Measurements from ENCODE around the gene PDE9A.

DNA sequence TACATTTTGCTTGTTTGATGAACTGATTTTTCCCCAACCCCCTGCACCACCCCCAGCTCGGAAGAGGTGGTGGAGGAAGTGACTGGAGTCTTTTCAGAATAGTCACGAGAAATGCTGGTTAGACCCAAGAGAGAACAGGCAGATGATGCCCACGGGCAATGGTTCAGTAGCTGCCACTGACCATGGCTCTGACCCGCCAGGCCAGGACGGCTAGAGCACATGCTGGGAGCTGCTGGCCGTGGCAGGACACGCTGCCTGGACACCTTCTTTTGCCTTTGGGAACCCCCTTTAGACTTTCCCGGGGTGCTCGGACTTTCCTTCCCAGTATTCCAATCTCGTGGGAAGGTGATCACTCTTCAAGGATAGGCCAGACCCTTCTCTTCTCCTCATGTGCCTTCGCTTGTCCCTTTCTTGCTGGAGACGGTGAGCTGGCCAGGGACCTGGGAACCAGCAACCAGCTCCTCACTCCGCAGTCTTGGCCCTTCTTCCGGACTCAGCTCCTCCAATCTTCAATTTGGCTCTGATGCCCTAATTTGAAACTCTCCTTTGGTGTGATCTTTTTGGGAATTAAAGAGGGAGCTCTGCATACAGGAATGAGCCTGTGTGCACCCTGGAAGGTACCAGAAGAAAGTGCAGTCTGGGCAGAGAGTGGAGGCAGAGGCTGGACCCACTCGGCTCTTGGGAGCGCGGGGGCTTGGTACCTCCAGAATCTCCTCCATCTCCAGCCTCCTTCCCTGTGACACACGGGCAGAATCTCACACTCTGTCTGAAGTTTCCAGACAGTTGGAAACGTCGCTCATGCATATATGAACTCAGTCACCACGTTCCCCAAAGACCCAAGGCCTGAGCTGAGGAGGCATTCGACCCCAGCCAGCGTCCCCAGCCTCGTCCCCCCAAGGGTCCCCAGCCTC is 4.0 kb upstream of the PDE9A start:
- TF ChIP-seq, protein P1, sequence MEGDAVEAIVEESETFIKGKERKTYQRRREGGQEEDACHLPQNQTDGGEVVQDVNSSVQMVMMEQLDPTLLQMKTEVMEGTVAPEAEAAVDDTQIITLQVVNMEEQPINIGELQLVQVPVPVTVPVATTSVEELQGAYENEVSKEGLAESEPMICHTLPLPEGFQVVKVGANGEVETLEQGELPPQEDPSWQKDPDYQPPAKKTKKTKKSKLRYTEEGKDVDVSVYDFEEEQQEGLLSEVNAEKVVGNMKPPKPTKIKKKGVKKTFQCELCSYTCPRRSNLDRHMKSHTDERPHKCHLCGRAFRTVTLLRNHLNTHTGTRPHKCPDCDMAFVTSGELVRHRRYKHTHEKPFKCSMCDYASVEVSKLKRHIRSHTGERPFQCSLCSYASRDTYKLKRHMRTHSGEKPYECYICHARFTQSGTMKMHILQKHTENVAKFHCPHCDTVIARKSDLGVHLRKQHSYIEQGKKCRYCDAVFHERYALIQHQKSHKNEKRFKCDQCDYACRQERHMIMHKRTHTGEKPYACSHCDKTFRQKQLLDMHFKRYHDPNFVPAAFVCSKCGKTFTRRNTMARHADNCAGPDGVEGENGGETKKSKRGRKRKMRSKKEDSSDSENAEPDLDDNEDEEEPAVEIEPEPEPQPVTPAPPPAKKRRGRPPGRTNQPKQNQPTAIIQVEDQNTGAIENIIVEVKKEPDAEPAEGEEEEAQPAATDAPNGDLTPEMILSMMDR (IDR thresholded peaks at IDR 0.05; ENCODE audit: poor library complexity), result no peak
- TF ChIP-seq EZH2 (IDR thresholded peaks at IDR 0.05; ENCODE audit: borderline replicate concordance) (no peak), EZH2phosphoT487 (IDR thresholded peaks at IDR 0.05; ENCODE audit: low read depth, severe bottlenecking, unreplicated experiment) (no peak)
